Measurements from ENCODE around the gene HIRA. TPM values are rescaled to one million over a fixed set of nuclear protein-coding genes. Genes with fewer than 3 reads are reported as not detected.

HIRA gene
- total and polyA plus RNA-seq, 9 of the 15 experiments (the other 6 are each of a cell fraction or from before 2014, with no cell fraction given) = 0.96 to 132 (median 58.4) TPM

GRCh38 chr22:19448076-19448607 lies 16.6 kb upstream of the HIRA start (continued):
- TF ChIP-seq ZNF232 (CRISPR knock-in tag; IDR thresholded peaks at IDR 0.05) = no peak
- TF ChIP-seq ZNF41 (CRISPR knock-in tag; conservative IDR thresholded peaks at IDR 0.05) = no peak
- TF ChIP-seq KLF13 (tag; IDR thresholded peaks at IDR 0.05; ENCODE audit: borderline replicate concordance, low read depth) = no peak
- no peak for TF ChIP-seq BHLHE40 (IDR thresholded peaks at IDR 0.05; ENCODE audit: low read length)
- no peak for TF ChIP-seq TAF7 (tag; IDR thresholded peaks at IDR 0.05)
- no peak for TF ChIP-seq SUPT5H (IDR thresholded peaks at IDR 0.05)
- peak; percentile 84; the same call in 1 of the 2 replicates for TF ChIP-seq NFXL1 (CRISPR knock-in tag; IDR thresholded peaks at IDR 0.05)
- TF ChIP-seq SAFB2 (IDR thresholded peaks at IDR 0.05; ENCODE audit: borderline replicate concordance, low read depth, low read length, severe bottlenecking) = no peak
- no peak for TF ChIP-seq RFX1 (IDR thresholded peaks at IDR 0.05)
- TF ChIP-seq TEAD2 (tag; IDR thresholded peaks at IDR 0.05) = no peak
- TF ChIP-seq, protein P1, sequence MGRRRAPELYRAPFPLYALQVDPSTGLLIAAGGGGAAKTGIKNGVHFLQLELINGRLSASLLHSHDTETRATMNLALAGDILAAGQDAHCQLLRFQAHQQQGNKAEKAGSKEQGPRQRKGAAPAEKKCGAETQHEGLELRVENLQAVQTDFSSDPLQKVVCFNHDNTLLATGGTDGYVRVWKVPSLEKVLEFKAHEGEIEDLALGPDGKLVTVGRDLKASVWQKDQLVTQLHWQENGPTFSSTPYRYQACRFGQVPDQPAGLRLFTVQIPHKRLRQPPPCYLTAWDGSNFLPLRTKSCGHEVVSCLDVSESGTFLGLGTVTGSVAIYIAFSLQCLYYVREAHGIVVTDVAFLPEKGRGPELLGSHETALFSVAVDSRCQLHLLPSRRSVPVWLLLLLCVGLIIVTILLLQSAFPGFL (CRISPR knock-in tag; IDR thresholded peaks at IDR 0.05) = no peak
- TF ChIP-seq, protein P2, sequence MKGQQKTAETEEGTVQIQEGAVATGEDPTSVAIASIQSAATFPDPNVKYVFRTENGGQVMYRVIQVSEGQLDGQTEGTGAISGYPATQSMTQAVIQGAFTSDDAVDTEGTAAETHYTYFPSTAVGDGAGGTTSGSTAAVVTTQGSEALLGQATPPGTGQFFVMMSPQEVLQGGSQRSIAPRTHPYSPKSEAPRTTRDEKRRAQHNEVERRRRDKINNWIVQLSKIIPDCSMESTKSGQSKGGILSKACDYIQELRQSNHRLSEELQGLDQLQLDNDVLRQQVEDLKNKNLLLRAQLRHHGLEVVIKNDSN (CRISPR knock-in tag; IDR thresholded peaks at IDR 0.05) = no peak
- TF ChIP-seq NUFIP1 (IDR thresholded peaks at IDR 0.05; ENCODE audit: partially characterized antibody) = no peak
- TF ChIP-seq ZNF224 (CRISPR knock-in tag; IDR thresholded peaks at IDR 0.05) = no peak
- TF ChIP-seq, protein P3, sequence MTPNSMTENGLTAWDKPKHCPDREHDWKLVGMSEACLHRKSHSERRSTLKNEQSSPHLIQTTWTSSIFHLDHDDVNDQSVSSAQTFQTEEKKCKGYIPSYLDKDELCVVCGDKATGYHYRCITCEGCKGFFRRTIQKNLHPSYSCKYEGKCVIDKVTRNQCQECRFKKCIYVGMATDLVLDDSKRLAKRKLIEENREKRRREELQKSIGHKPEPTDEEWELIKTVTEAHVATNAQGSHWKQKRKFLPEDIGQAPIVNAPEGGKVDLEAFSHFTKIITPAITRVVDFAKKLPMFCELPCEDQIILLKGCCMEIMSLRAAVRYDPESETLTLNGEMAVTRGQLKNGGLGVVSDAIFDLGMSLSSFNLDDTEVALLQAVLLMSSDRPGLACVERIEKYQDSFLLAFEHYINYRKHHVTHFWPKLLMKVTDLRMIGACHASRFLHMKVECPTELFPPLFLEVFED (CRISPR knock-in tag; conservative IDR thresholded peaks at IDR 0.05) = peak; percentile 86; the same call in 1 of the 2 replicates
- TF ChIP-seq ZNF280B (CRISPR knock-in tag; IDR thresholded peaks at IDR 0.05) = no peak
- no peak; the same call in 1 of the 2 replicates for TF ChIP-seq PHF21A (IDR thresholded peaks at IDR 0.05; ENCODE audit: borderline replicate concordance, low read depth)
- no peak for TF ChIP-seq EP300 (IDR thresholded peaks at IDR 0.05; ENCODE audit: low read length)
- no peak for TF ChIP-seq MCM3 (IDR thresholded peaks at IDR 0.05)
- TF ChIP-seq, protein P4, sequence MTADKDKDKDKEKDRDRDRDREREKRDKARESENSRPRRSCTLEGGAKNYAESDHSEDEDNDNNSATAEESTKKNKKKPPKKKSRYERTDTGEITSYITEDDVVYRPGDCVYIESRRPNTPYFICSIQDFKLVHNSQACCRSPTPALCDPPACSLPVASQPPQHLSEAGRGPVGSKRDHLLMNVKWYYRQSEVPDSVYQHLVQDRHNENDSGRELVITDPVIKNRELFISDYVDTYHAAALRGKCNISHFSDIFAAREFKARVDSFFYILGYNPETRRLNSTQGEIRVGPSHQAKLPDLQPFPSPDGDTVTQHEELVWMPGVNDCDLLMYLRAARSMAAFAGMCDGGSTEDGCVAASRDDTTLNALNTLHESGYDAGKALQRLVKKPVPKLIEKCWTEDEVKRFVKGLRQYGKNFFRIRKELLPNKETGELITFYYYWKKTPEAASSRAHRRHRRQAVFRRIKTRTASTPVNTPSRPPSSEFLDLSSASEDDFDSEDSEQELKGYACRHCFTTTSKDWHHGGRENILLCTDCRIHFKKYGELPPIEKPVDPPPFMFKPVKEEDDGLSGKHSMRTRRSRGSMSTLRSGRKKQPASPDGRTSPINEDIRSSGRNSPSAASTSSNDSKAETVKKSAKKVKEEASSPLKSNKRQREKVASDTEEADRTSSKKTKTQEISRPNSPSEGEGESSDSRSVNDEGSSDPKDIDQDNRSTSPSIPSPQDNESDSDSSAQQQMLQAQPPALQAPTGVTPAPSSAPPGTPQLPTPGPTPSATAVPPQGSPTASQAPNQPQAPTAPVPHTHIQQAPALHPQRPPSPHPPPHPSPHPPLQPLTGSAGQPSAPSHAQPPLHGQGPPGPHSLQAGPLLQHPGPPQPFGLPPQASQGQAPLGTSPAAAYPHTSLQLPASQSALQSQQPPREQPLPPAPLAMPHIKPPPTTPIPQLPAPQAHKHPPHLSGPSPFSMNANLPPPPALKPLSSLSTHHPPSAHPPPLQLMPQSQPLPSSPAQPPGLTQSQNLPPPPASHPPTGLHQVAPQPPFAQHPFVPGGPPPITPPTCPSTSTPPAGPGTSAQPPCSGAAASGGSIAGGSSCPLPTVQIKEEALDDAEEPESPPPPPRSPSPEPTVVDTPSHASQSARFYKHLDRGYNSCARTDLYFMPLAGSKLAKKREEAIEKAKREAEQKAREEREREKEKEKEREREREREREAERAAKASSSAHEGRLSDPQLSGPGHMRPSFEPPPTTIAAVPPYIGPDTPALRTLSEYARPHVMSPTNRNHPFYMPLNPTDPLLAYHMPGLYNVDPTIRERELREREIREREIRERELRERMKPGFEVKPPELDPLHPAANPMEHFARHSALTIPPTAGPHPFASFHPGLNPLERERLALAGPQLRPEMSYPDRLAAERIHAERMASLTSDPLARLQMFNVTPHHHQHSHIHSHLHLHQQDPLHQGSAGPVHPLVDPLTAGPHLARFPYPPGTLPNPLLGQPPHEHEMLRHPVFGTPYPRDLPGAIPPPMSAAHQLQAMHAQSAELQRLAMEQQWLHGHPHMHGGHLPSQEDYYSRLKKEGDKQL (CRISPR knock-in tag; IDR thresholded peaks at IDR 0.05; ENCODE audit: borderline replicate concordance) = no peak
